ENCODE measurements around the gene BPIFB4. TPM values are rescaled to one million over a fixed set of nuclear protein-coding genes. Genes with fewer than 3 reads are reported as not detected.

The BPIFB4 gene
- total and polyA plus RNA-seq, 2 donors (not counting 3 experiments of a cell fraction or from before 2014, with no cell fraction given): not detected

- Histone ChIP-seq H2AFZ (ENCODE audit: low read depth, low read length) (no peak overlapping the region), H4K20me1 (replicated peaks; ENCODE audit: control insufficient read depth, extremely low read depth, insufficient read depth, low read length) (no peaks in the 10 kb centered on the region), H3K4me2 (ENCODE audit: insufficient read depth, low read length) (no peak overlapping the region), H3K79me2 (ENCODE audit: control insufficient read depth, insufficient read depth, low read length) (no peaks in the 10 kb centered on the region), H3K27ac (ENCODE audit: insufficient read depth, low read depth, low read length) (no peak overlapping the region), H3K4me3 (replicated peaks in 1 of 3; ENCODE audit: insufficient read depth in 1 of 3, low read depth in 1 of 3, low read length in 3 of 3) (no peak overlapping the region), H3K4me1 (ENCODE audit: control insufficient read depth, extremely low read depth, insufficient read depth, low read length) (no peaks in the 10 kb centered on the region), H3K9ac (replicated peaks; ENCODE audit: extremely low read depth, insufficient read depth, low read length) (no peak overlapping the region), H3K9me3 (replicated peaks; ENCODE audit: control insufficient read depth, insufficient read depth, low read length) (no peaks in the 10 kb centered on the region), H3K9me1 (replicated peaks; ENCODE audit: control insufficient read depth, extremely low read depth, insufficient read depth, low read length) (no peaks in the 10 kb centered on the region), H3K27me3 (ENCODE audit: control insufficient read depth in 2 of 2, insufficient read depth in 2 of 2, low read length in 2 of 2) (no peaks in the 10 kb centered on the region), H3K36me3 (ENCODE audit: control insufficient read depth in 2 of 2, extremely low read depth in 1 of 2, insufficient read depth in 2 of 2, low read length in 2 of 2) (no peaks in the 10 kb centered on the region)
- FAIRE-seq (no peak), DNase-seq (ENCODE audit: low read depth, low spot score) (no peak)
- ChIA-PET POLR2A (no interaction called here), CTCF (no interaction called here)
- dilution Hi-C loops (cut with MboI; ENCODE audit: extremely low pct_ligation_motif_present, low sequenced_read_pairs) (no loop called here), intact Hi-C loops (cut with micrococcal nuclease) (no loop called here)
- no TSS peak for BruUV-seq (replicated peaks)
- TF ChIP-seq JUN (IDR thresholded peaks at IDR 0.05; ENCODE audit: borderline replicate concordance, insufficient read depth, insufficient read length, low read depth): no peak
- TF ChIP-seq MAX (IDR thresholded peaks at IDR 0.05; ENCODE audit: insufficient read depth, insufficient read length): no peak
- no peak for TF ChIP-seq EZH2 (IDR thresholded peaks at IDR 0.05; ENCODE audit: borderline replicate concordance, low read depth, low read length, severe bottlenecking)
- no peak for TF ChIP-seq POLR2A (IDR thresholded peaks at IDR 0.05; ENCODE audit: low read depth, low read length)
- no peak for TF ChIP-seq POLR2AphosphoS5 (IDR thresholded peaks at IDR 0.05; ENCODE audit: insufficient read depth, low read depth, low read length)
- no peak for TF ChIP-seq GATA2 (IDR thresholded peaks at IDR 0.05; ENCODE audit: insufficient read depth, insufficient read length, low read depth, low read length)
- TF ChIP-seq FOS (IDR thresholded peaks at IDR 0.05; ENCODE audit: borderline replicate concordance, insufficient read depth, low read length): no peak
Observed at GRCh38 chr20:33059741-33060390, 19.6 kb upstream of the BPIFB4 start.

GRCh38 chr20:33061658-33062028 lies 17.8 kb upstream of the BPIFB4 start:
- TF ChIP-seq EZH2 (IDR thresholded peaks at IDR 0.05; ENCODE audit: borderline replicate concordance, low read depth, low read length, severe bottlenecking): no peak
- TF ChIP-seq FOS (IDR thresholded peaks at IDR 0.05; ENCODE audit: borderline replicate concordance, insufficient read depth, low read length): no peak
- no peak for TF ChIP-seq GATA2 (IDR thresholded peaks at IDR 0.05; ENCODE audit: insufficient read depth, insufficient read length, low read depth, low read length)
- TF ChIP-seq JUN (IDR thresholded peaks at IDR 0.05; ENCODE audit: borderline replicate concordance, insufficient read depth, insufficient read length, low read depth): no peak
- no peak for TF ChIP-seq MAX (IDR thresholded peaks at IDR 0.05; ENCODE audit: insufficient read depth, insufficient read length)
- TF ChIP-seq CTCF (IDR thresholded peaks at IDR 0.05; ENCODE audit: extremely low read depth in 1 of 2, insufficient read depth in 1 of 2, low read depth in 1 of 2, low read length in 2 of 2): no peak
- no peak for TF ChIP-seq POLR2A (IDR thresholded peaks at IDR 0.05; ENCODE audit: low read depth, low read length)
- no peak for TF ChIP-seq POLR2AphosphoS5 (IDR thresholded peaks at IDR 0.05; ENCODE audit: insufficient read depth, low read depth, low read length)
- no peak for TF ChIP-seq MYC (IDR thresholded peaks at IDR 0.05; ENCODE audit: low read depth, low read length)
- no peak for DNase-seq (ENCODE audit: low read depth, low spot score)
- BruUV-seq (replicated peaks): no TSS peak
- H3K4me1 ChIP-seq (ENCODE audit: control insufficient read depth, extremely low read depth, insufficient read depth, low read length): no peaks in the 10 kb centered on the region
- H4K20me1 ChIP-seq (replicated peaks; ENCODE audit: control insufficient read depth, extremely low read depth, insufficient read depth, low read length): no peaks in the 10 kb centered on the region
- H3K79me2 ChIP-seq (ENCODE audit: control insufficient read depth, insufficient read depth, low read length): no peaks in the 10 kb centered on the region
- H3K9ac ChIP-seq (replicated peaks; ENCODE audit: extremely low read depth, insufficient read depth, low read length): no peak overlapping the region
- ChIA-PET CTCF (no interaction called here), POLR2A (no interaction called here)
- no peaks in the 10 kb centered on the region for H3K9me1 ChIP-seq (replicated peaks; ENCODE audit: control insufficient read depth, extremely low read depth, insufficient read depth, low read length)
- dilution Hi-C loops (cut with MboI; ENCODE audit: extremely low pct_ligation_motif_present, low sequenced_read_pairs) (no loop called here), intact Hi-C loops (cut with micrococcal nuclease) (no loop called here)
- H3K27ac ChIP-seq (ENCODE audit: insufficient read depth, low read depth, low read length): no peak overlapping the region
- H3K4me3 ChIP-seq (replicated peaks in 1 of 3; ENCODE audit: insufficient read depth in 1 of 3, low read depth in 1 of 3, low read length in 3 of 3): no peak overlapping the region
- no peak overlapping the region for H2AFZ ChIP-seq (ENCODE audit: low read depth, low read length)
- FAIRE-seq: no peak
- no peaks in the 10 kb centered on the region for H3K27me3 ChIP-seq (ENCODE audit: control insufficient read depth in 2 of 2, insufficient read depth in 2 of 2, low read length in 2 of 2)
- no peaks in the 10 kb centered on the region for H3K9me3 ChIP-seq (replicated peaks; ENCODE audit: control insufficient read depth, insufficient read depth, low read length)
- H3K4me2 ChIP-seq (ENCODE audit: insufficient read depth, low read length): no peak overlapping the region
- no peaks in the 10 kb centered on the region for H3K36me3 ChIP-seq (ENCODE audit: control insufficient read depth in 2 of 2, extremely low read depth in 1 of 2, insufficient read depth in 2 of 2, low read length in 2 of 2)
